Gastroesophageal sphincter (tissue), 4 donors: Measurements from ENCODE around the gene CDKAL1. TPM values are rescaled to one million over a fixed set of nuclear protein-coding genes. Genes with fewer than 3 reads are reported as not detected.

ENCODE experiments used
- ATAC-seq: fragments of 150-250 bp; one replicate; pipeline ENCODE4 v1.9.1; 2016; ENCODE audit warnings: mild to moderate bottlenecking, moderate library complexity
- H3K27ac ChIP-seq, 4 donors: fragments of 200-600 bp; sonication (generic) in 3 of 4; 1 replicate in 3 of 4; 2 replicates in 1 of 4; pipeline ENCODE4 v1.5.1; 2016 to 2019
- H3K27me3 ChIP-seq: fragments of 200-600 bp; sonication (generic); one replicate; pipeline ENCODE4 v1.5.1; 2019
- H3K36me3 ChIP-seq, 2 donors: fragments of 200-600 bp; sonication (generic); one replicate each; pipeline ENCODE4 v1.5.1; 2019; ENCODE audit warnings: control low read depth in 1 of 2
- H3K4me1 ChIP-seq, 3 donors: fragments of 200-600 bp; sonication (generic); 1 replicate in 2 of 3; 2 replicates in 1 of 3; pipeline ENCODE4 v1.5.1; 2016 to 2019; ENCODE audit warnings: control low read depth in 2 of 3
- H3K4me3 ChIP-seq, 2 donors: fragments of 200-600 bp; sonication (generic); one replicate each; pipeline ENCODE4 v1.5.1; 2019; ENCODE audit warnings: mild to moderate bottlenecking in 1 of 2, moderate library complexity in 1 of 2
- H3K9me3 ChIP-seq, 3 donors: fragments of 200-600 bp; sonication (generic); one replicate each; pipeline ENCODE4 v1.5.1; 2017 to 2019; ENCODE audit warnings: control low read depth in 2 of 3
- EP300 ChIP-seq: sonication (generic); formaldehyde crosslinking; IDR thresholded peaks from one replicate; pipeline ENCODE4 v1.6.1; 2017; ENCODE audit warnings: antibody characterized with exemption, mild to moderate bottlenecking
- POLR2A ChIP-seq, 2 donors: fragments of 450-650 bp; IDR thresholded peaks; one replicate each; pipeline ENCODE4 v1.6.1; 2017; ENCODE audit warnings: antibody characterized with exemption in 2 of 2, mild to moderate bottlenecking in 2 of 2, moderate library complexity in 1 of 2
- POLR2AphosphoS5 ChIP-seq: sonication (generic); formaldehyde crosslinking; IDR thresholded peaks from one replicate; pipeline ENCODE4 v1.6.1; 2017; ENCODE audit warnings: antibody characterized with exemption
- WGBS, 2 donors: methylation state at CpG; one replicate each; pipeline ENCODE4 v1.1.5; 2018; ENCODE audit warnings: low coverage in 1 of 2; 5-methylcytosine and 5-hydroxymethylcytosine counted together
- total RNA-seq, 4 donors: library from RNA; depleted of rRNA; stranded (reverse); fragments of >200 nt; gene quantifications; one replicate each; pipeline ENCODE4 v1.1.0, GENCODE V29; 2016
- TF ChIP-seq, protein P1 (sequence below), 4 experiments: fragments of 200-600 bp in 2 of 4; fragments of 450-650 bp in 2 of 4; sonication (generic) in 1 of 4; IDR thresholded peaks; one replicate each; pipeline ENCODE4 v1.5.1; 2017 to 2019; ENCODE audit warnings: antibody characterized with exemption in 4 of 4, mild to moderate bottlenecking in 2 of 4, moderate library complexity in 2 of 4

The CDKAL1 gene
- total RNA-seq, 4 donors from 2014 or later: 10.9 to 17.9 (median 15.0) TPM

DNA sequence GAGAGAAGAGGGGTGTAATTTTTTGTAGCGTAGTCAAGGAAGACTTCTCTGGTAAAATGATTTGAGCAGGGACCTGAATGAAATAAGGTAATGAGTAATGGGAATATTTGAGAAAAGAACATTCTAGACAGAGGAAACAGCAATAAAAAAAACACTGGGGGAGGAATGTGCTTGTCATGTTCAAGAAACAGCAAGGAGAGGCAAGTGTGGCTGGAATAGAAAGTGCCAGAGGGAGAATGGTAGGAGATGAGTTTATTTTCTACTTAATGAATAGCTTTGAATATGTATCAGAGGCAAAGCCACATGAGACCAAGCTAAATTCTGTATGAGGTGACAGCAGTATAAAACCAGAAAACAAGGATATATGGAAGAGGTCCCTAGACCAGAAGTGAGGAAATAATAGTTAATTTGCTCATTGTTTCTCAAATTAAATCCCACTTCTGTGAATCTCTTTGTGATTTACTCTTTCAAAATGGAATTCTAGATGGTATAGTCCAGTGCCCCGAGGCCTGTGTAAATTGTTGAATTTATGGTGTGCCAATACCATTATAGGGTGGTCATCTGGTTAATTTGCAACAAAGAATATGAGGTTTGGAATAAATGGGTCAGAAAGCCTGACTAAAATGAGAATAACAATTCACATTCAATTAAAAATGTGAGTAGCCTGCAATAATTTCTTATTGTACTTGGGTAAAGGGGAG lies 170.2 kb downstream of the CDKAL1 start:
- Histone ChIP-seq H3K9me3 (no peaks in the 10 kb centered on the region), H3K36me3 (no peaks in the 10 kb centered on the region), H3K4me1 (no peaks in the 10 kb centered on the region), H3K27me3 (no peaks in the 10 kb centered on the region), H3K27ac (no peak overlapping the region), H3K4me3 (no peak overlapping the region)
- ATAC-seq: no peak
- TF ChIP-seq EP300 (no peak), POLR2AphosphoS5 (no peak), POLR2A (IDR thresholded peaks at IDR 0.05) (no peak)
- TF ChIP-seq, protein P1, sequence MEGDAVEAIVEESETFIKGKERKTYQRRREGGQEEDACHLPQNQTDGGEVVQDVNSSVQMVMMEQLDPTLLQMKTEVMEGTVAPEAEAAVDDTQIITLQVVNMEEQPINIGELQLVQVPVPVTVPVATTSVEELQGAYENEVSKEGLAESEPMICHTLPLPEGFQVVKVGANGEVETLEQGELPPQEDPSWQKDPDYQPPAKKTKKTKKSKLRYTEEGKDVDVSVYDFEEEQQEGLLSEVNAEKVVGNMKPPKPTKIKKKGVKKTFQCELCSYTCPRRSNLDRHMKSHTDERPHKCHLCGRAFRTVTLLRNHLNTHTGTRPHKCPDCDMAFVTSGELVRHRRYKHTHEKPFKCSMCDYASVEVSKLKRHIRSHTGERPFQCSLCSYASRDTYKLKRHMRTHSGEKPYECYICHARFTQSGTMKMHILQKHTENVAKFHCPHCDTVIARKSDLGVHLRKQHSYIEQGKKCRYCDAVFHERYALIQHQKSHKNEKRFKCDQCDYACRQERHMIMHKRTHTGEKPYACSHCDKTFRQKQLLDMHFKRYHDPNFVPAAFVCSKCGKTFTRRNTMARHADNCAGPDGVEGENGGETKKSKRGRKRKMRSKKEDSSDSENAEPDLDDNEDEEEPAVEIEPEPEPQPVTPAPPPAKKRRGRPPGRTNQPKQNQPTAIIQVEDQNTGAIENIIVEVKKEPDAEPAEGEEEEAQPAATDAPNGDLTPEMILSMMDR (IDR thresholded peaks at IDR 0.05): no peak
- WGBS, 2 donors: 89 to 100% methylated on average over 1 to 2 of the region's 2 CpGs

DNA sequence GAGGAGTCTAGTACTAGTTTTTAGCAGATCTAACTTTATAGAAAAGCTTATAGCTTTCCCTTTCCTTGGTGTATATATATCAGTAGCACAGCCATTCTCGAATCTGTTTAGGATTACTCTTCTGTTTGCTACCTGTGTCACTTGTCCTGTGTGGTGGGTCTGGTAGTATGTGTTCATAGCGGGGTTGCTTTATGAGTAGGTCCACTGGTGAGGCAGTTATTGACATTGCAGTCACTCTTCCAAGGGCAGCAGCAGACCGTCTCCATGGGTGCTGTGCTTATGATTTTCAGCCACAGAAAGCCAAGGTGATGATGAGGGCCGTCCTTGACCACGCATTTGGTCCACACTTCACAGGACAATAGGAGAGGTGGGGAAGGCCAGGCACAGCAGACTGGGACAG lies 171.5 kb downstream of the CDKAL1 start:
- WGBS, 2 donors: 67 to 93% methylated on average over 2 to 3 of the region's 5 CpGs
- H3K4me3 ChIP-seq: no peak overlapping the region
- H3K27me3 ChIP-seq: no peaks in the 10 kb centered on the region
- no peaks in the 10 kb centered on the region for H3K9me3 ChIP-seq
- ATAC-seq: no peak
- no peaks in the 10 kb centered on the region for H3K36me3 ChIP-seq
- H3K4me1 ChIP-seq: no peaks in the 10 kb centered on the region
- TF ChIP-seq, protein P1 (IDR thresholded peaks at IDR 0.05): no peak
- no peak overlapping the region for H3K27ac ChIP-seq

DNA sequence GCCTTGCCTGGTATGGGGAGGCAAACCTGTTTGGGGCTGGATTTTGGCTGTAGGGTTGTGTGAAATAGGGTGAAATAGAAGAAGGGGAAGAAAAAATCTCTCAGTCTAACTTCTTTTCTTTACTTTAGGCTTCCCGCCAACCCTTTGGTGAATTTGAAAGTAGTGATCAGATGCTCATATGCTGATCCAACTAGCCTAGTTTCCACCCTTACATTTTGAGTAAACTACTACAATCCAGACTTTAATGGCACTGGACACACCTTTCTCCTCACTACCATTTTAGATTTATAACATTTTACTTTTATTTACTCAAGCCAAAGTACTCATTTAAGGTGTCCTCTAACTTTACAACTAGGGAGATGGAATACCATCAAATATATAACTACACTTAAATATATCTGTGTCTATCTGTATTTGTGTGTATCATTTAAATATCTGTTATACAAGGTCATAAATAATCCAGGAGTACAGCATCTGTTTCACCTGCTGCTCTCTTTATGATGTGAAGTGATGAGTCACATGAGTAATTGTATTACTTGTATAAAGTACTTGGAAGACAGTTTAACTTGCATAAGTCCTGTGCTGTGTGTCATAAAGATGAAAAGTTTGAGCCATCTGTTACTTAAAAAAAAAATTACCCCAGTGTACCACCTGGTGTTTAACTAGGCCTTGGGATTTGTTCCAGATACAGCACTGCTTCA lies 172.1 kb downstream of the CDKAL1 start:
- H3K36me3 ChIP-seq: no peaks in the 10 kb centered on the region
- ATAC-seq: no peak
- H3K9me3 ChIP-seq: no peaks in the 10 kb centered on the region
- H3K27ac ChIP-seq: no peak overlapping the region
- TF ChIP-seq, protein P1 (IDR thresholded peaks at IDR 0.05): no peak
- TF ChIP-seq POLR2AphosphoS5 (no peak), POLR2A (IDR thresholded peaks at IDR 0.05) (no peak), EP300 (no peak)
- H3K4me1 ChIP-seq: no peaks in the 10 kb centered on the region
- 94 to 100% methylated on average over 1 of the region's 1 CpG for WGBS, 2 donors
- no peak overlapping the region for H3K4me3 ChIP-seq
- H3K27me3 ChIP-seq: no peaks in the 10 kb centered on the region

DNA sequence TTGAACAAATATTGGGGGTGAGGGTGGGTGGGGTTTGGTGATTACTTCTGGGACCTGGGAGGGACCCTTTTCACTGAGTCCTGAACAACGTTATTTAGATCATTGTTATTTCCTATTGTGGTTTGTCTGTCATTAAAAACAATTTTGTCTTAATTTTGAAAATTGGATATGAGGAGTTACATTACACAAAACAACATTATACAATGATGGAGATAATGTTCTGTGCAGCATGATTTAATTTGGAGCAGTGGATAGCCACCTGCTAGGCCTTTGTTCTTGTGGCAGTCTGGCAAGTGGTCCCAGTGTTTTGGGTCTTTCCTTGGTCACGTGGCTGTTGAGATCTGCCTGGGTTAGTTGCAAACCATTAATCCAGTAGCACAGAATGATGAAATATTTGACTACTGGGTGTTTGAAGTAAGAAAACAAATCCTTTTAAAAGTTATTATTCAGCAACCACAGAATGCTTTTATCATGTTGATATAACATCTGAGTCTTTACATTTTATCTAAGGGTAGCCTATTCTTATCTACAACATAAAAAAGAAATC lies 172.8 kb downstream of the CDKAL1 start:
- H3K27ac ChIP-seq: no peak overlapping the region
- H3K4me1 ChIP-seq: no peaks in the 10 kb centered on the region
- WGBS, 2 donors: 82% methylated on average over 1 to 2 of the region's 2 CpGs
- no peak overlapping the region for H3K4me3 ChIP-seq
- no peaks in the 10 kb centered on the region for H3K27me3 ChIP-seq
- no peaks in the 10 kb centered on the region for H3K36me3 ChIP-seq
- ATAC-seq: no peak
- no peaks in the 10 kb centered on the region for H3K9me3 ChIP-seq
- TF ChIP-seq POLR2A (IDR thresholded peaks at IDR 0.05) (no peak), EP300 (no peak), POLR2AphosphoS5 (no peak)
- TF ChIP-seq, protein P1 (IDR thresholded peaks at IDR 0.05): no peak

DNA sequence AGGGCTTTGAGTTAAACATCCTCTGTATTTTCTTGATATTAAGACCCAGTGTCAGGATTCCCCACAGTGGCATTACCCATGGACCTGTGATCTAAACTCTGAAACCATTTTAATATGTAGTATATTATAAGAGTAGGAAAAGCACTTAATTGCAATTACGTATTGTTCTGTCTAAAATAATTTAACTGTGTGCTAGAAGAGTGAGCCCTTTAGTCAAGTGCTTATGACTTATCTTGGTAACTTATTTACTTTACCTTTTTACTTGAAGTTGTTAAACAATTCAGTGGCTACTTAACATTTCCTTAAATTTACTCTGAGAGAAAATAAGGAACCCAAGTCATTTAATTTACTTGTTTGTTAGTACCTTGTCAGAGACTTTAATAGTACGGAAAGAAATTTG lies 173.6 kb downstream of the CDKAL1 start:
- H3K4me1 ChIP-seq: no peaks in the 10 kb centered on the region
- no peaks in the 10 kb centered on the region for H3K36me3 ChIP-seq
- no peak overlapping the region for H3K4me3 ChIP-seq
- no peaks in the 10 kb centered on the region for H3K27me3 ChIP-seq
- no peak for ATAC-seq
- no peaks in the 10 kb centered on the region for H3K9me3 ChIP-seq
- no peak for TF ChIP-seq EP300
- no peak for TF ChIP-seq POLR2AphosphoS5
- TF ChIP-seq, protein P1 (IDR thresholded peaks at IDR 0.05): no peak
- no peak for TF ChIP-seq POLR2A (IDR thresholded peaks at IDR 0.05)
- no peak overlapping the region for H3K27ac ChIP-seq
- 93 to 97% methylated on average over 2 of the region's 2 CpGs for WGBS, 2 donors
